Mammary epithelial cell (primary cell): Measurements from ENCODE around the gene BDP1.
"Not testable (repeated sequence)": the region's sequence is repeated elsewhere in the genome, so short reads cannot be mapped to it uniquely, and the experiment has no call there.

ENCODE experiments used
- CTCF ChIP-seq, 2 donors: IDR thresholded peaks in 1 of 2; conservative IDR thresholded peaks in 1 of 2; 2 replicates each; pipeline ENCODE4 v1.5.1; 2011 to 2012; ENCODE audit warnings: inconsistent platforms in 2 of 2, low read length in 2 of 2, mild to moderate bottlenecking in 2 of 2, control low read depth in 1 of 2, low read depth in 1 of 2; ENCODE audit not compliant: insufficient read depth in 1 of 2; ENCODE audit errors: extremely low read depth in 1 of 2
- EZH2 ChIP-seq: IDR thresholded peaks from 2 replicates; pipeline ENCODE4 v1.6.1; 2012; ENCODE audit warnings: low read length, inconsistent platforms, borderline replicate concordance

GRCh38 chr5:71443891-71444290 lies 11.6 kb upstream of the BDP1 start:
- not testable (repeated sequence) for TF ChIP-seq CTCF (conservative IDR thresholded peaks at IDR 0.05 in 1 of 2, IDR thresholded peaks at IDR 0.05 in 1 of 2; ENCODE audit: extremely low read depth in 1 of 2, insufficient read depth in 1 of 2, low read depth in 1 of 2, low read length in 2 of 2); EZH2
